Gastrocnemius medialis (tissue), 4 donors: ENCODE results near the gene PCAT7. TPM values are rescaled to one million over a fixed set of nuclear protein-coding genes. Genes with fewer than 3 reads are reported as not detected.
A peak's percentile ranks its signal among the peaks of the same experiment; 100 is the strongest.

Source experiments
- ATAC-seq, 2 donors: fragments of 150-250 bp; one replicate each; pipeline ENCODE4 v1.9.1; 2016
- DNase-seq, 2 donors: peaks; one replicate each; pipeline ENCODE4 v3.0.0-alpha.2; 2019
- H3K27ac ChIP-seq, 4 donors: fragments of 200-600 bp; sonication (generic); 1 replicate in 1 of 4; 2 replicates in 3 of 4; pipeline ENCODE4 v1.5.1; 2016 to 2018; ENCODE audit warnings: mild to moderate bottlenecking in 2 of 4, moderate library complexity in 1 of 4
- H3K27me3 ChIP-seq, 3 donors: fragments of 200-600 bp; sonication (generic) in 2 of 3; 1 replicate in 1 of 3; 2 replicates in 2 of 3; pipeline versions ENCODE4 v1.5.1 to v1.6.0; 2016 to 2019; ENCODE audit warnings: mild to moderate bottlenecking in 1 of 3, moderate library complexity in 1 of 3
- H3K36me3 ChIP-seq, 2 donors: fragments of 200-600 bp; sonication (generic) in 1 of 2; one replicate each; pipeline ENCODE4 v1.5.1; 2017 to 2018
- H3K4me1 ChIP-seq, 2 donors: fragments of 200-600 bp; sonication (generic) in 1 of 2; one replicate each; pipeline ENCODE4 v1.5.1; 2016 to 2017; ENCODE audit warnings: mild to moderate bottlenecking in 2 of 2
- H3K4me3 ChIP-seq, 4 donors: fragments of 200-600 bp; sonication (generic) in 3 of 4; 1 replicate in 1 of 4; 2 replicates in 3 of 4; pipeline ENCODE4 v1.5.1; 2016 to 2019; ENCODE audit warnings: mild to moderate bottlenecking in 2 of 4
- H3K9me3 ChIP-seq, 3 donors: fragments of 200-600 bp; sonication (generic) in 2 of 3; 1 replicate in 1 of 3; 2 replicates in 2 of 3; pipeline ENCODE4 v1.5.1; 2016 to 2019
- POLR2A ChIP-seq, 2 donors: fragments of 450-650 bp; IDR thresholded peaks; one replicate each; pipeline ENCODE4 v1.6.1; 2017; ENCODE audit warnings: antibody characterized with exemption in 2 of 2, mild to moderate bottlenecking in 2 of 2, moderate library complexity in 2 of 2
- in situ Hi-C, 4 donors: fragments of 200-750 bp; cut with MboI; loops; one replicate each; pipeline versions ENCODE4 v1.15.0 to v1.8.0; 2017; ENCODE audit warnings: low sequenced_read_pairs in 4 of 4
- intact Hi-C: fragments of 100-400 bp; cut with DNase I; formaldehyde crosslinking; loops from one replicate; pipeline ENCODE4 v1.15.1; 2023; ENCODE audit warnings: low total_unique reads
- total RNA-seq, 4 donors: library from RNA; depleted of rRNA; stranded (reverse); fragments of >200 nt; gene quantifications; one replicate each; pipeline versions ENCODE4 v1.1.0 to v1.2.3, GENCODE V29; 2016
- TF ChIP-seq, protein P1 (sequence below), 5 experiments: fragments of 450-650 bp in 3 of 5; fragments of 200-600 bp in 2 of 5; sonication (generic) in 2 of 5; IDR thresholded peaks in 4 of 5; conservative IDR thresholded peaks in 1 of 5; 1 replicate in 4 of 5; 2 replicates in 1 of 5; pipeline ENCODE4 v1.5.1; 2016 to 2019; ENCODE audit warnings: antibody characterized with exemption in 5 of 5, mild to moderate bottlenecking in 3 of 5, moderate library complexity in 3 of 5

The PCAT7 gene
- total RNA-seq, 4 donors from 2014 or later = not detected

DNA sequence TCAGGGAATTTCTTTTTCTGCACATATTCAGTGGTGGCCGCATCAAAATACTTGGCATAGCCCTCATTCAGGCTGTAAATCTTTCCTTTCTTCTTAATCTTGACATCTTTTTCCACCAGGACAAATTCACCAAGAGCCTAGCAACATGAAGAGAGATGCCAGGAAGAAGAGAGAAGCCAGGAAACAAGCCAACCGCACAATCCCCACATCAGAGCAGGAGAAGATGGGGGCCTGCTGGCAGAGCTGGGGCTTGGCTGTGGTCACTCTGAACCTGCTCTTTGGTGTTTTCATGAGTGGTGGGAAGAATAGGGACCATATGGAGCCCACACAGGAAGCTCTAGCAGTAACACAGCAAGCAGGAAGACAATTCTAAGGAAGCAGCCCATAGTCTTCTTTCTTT, 12.4 kb downstream of the PCAT7 start:
- Histone ChIP-seq H3K4me1 (peaks cover 0 to 12% of the 10 kb centered on the region in 2 donors), H3K36me3 (no peaks in the 10 kb centered on the region), H3K9me3 (no peaks in the 10 kb centered on the region), H3K4me3 (no peak overlapping the region), H3K27ac (peak overlapping the region in 1 of 4 donors; percentile 14), H3K27me3 (no peaks in the 10 kb centered on the region)
- no peak for DNase-seq
- ATAC-seq = no peak
- TF ChIP-seq POLR2A (IDR thresholded peaks at IDR 0.05) = no peak
- TF ChIP-seq, protein P1, sequence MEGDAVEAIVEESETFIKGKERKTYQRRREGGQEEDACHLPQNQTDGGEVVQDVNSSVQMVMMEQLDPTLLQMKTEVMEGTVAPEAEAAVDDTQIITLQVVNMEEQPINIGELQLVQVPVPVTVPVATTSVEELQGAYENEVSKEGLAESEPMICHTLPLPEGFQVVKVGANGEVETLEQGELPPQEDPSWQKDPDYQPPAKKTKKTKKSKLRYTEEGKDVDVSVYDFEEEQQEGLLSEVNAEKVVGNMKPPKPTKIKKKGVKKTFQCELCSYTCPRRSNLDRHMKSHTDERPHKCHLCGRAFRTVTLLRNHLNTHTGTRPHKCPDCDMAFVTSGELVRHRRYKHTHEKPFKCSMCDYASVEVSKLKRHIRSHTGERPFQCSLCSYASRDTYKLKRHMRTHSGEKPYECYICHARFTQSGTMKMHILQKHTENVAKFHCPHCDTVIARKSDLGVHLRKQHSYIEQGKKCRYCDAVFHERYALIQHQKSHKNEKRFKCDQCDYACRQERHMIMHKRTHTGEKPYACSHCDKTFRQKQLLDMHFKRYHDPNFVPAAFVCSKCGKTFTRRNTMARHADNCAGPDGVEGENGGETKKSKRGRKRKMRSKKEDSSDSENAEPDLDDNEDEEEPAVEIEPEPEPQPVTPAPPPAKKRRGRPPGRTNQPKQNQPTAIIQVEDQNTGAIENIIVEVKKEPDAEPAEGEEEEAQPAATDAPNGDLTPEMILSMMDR (IDR thresholded peaks at IDR 0.05 in 4 of 5, conservative IDR thresholded peaks at IDR 0.05 in 1 of 5) = no peak
- in situ Hi-C loops = no loop called here
- intact Hi-C loops = no loop called here

DNA sequence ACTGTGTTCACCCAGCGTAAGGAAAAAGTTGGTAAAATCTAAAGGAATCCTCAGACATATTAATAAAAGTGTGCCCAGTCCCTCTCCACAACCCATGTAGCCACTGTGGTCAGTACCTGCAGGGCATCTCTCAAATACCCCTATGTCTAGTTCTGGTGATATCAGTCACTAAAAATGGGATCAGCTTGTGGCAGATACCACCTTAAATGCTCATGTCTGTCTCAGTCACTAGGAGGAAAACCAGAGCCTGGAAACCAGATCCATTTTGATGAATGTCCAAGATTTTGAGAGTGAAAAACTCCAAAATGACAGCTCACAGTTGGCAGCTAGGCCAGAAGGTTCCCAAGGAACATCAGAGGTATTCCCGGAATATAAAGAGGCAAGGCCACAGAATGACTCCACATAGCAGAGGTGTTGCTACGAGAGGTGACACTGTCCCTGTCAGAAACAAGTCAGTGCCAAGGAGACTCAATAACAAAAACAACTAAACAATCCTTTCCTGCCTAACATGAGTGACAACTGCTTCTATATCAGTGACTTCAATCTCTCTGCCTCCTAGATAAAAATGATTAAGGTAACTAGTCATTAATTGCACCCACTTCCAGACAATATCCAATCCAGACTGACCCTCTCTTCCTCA, 13.5 kb downstream of the PCAT7 start:
- intact Hi-C loops (no loop called here), in situ Hi-C loops (no loop called here)
- Histone ChIP-seq H3K36me3 (no peaks in the 10 kb centered on the region), H3K27me3 (no peaks in the 10 kb centered on the region), H3K4me1 (peaks cover 0 to 12% of the 10 kb centered on the region in 2 donors), H3K4me3 (no peak overlapping the region), H3K27ac (peak overlapping the region; percentile 12 to 73 (median 44)), H3K9me3 (no peaks in the 10 kb centered on the region)
- TF ChIP-seq, protein P1 (IDR thresholded peaks at IDR 0.05 in 4 of 5, conservative IDR thresholded peaks at IDR 0.05 in 1 of 5) = no peak
- TF ChIP-seq POLR2A (IDR thresholded peaks at IDR 0.05) = no peak
- ATAC-seq (peak; percentile 33 to 62), DNase-seq (no peak)

DNA sequence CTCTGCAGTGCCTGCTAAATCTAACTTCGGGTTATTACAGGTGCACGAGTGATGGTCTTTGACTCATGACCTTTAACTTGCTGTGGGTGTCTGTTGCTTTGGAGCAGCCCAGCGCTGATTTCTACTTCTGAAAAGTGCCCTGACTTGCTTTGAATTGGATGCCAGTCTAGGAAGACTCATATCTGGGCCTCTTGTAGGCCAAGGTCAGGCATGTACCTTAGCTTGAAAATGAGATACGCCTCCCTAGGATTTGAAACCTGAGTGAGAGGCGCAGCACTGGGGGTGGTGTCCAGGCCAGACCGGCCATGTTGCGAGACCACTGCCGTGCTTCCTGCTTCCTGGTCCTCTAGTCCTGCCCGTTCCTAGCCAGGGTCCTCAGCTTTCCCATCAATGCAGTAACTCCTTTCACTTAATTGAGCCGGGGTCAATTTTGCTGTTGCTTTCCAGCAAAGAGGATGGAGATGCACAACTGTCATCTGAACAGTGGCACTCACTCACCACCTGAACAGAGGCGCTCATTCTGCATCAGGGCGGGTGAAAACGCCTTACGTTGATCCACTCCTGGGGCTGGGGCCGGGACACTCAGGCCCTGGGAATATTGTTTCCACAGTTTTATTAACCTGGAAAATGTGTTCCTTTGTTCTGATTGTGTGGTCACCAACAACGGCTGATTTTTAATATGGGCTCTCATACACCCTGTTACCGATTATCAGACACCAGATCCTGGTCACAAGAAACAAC, 14.3 kb downstream of the PCAT7 start:
- H3K27me3 ChIP-seq = no peaks in the 10 kb centered on the region
- in situ Hi-C loops (no loop called here), intact Hi-C loops (no loop called here)
- peak overlapping the region; percentile 12 to 73 (median 44) for H3K27ac ChIP-seq
- ATAC-seq (peak; percentile 19 to 51), DNase-seq (no peak)
- no peak for TF ChIP-seq POLR2A (IDR thresholded peaks at IDR 0.05)
- TF ChIP-seq, protein P1 (IDR thresholded peaks at IDR 0.05 in 4 of 5, conservative IDR thresholded peaks at IDR 0.05 in 1 of 5) = no peak
- H3K9me3 ChIP-seq = no peaks in the 10 kb centered on the region
- no peaks in the 10 kb centered on the region for H3K36me3 ChIP-seq
- no peak overlapping the region for H3K4me3 ChIP-seq
- H3K4me1 ChIP-seq = peaks cover 0 to 12% of the 10 kb centered on the region in 2 donors

DNA sequence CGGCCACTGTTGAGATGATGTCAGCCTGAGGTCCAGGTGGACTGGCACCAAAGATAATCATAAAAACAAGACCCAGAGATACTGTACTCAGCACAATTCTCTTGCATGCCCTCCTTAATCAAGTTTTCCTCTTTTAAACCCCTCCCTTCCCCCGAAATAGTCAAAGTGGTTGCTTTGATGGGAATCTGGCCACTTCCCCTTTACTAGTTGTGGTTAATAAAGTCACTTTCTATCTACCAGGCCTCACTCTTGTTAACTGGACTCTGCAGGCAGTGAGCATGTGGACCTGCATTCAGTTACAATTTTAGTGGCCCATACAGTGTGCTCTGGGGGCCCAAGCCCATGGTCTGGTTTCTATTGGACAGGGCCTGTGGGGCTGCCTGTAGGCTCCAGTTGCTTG, 21.2 kb downstream of the PCAT7 start:
- Histone ChIP-seq H3K27ac (peak overlapping the region in 1 of 4 donors; percentile 42), H3K27me3 (no peaks in the 10 kb centered on the region)

More for the DNA sequence above, 21.2 kb downstream of the PCAT7 start:
- no peaks in the 10 kb centered on the region for H3K36me3 ChIP-seq
- TF ChIP-seq POLR2A (IDR thresholded peaks at IDR 0.05) = no peak
- TF ChIP-seq, protein P1 (IDR thresholded peaks at IDR 0.05 in 4 of 5, conservative IDR thresholded peaks at IDR 0.05 in 1 of 5) = no peak
- DNase-seq = no peak
- no peak for ATAC-seq
- H3K4me1 ChIP-seq = peaks cover 3 to 10% of the 10 kb centered on the region in 2 donors
- intact Hi-C loops = no loop called here
- in situ Hi-C loops = no loop called here
- H3K4me3 ChIP-seq = no peak overlapping the region
- H3K9me3 ChIP-seq = no peaks in the 10 kb centered on the region
